Duodenal mucosa (tissue), 2 donors: ENCODE data around the gene DMD.

Source experiments
- H3K27ac ChIP-seq: one replicate; pipeline ENCODE4 v1.7.0; 2013; ENCODE audit warnings: low read depth, low read length
- H3K27me3 ChIP-seq, 2 donors: one replicate each; pipeline ENCODE4 v1.7.0; 2013; ENCODE audit warnings: low read length in 2 of 2, control low read depth in 1 of 2; ENCODE audit not compliant: insufficient read depth in 2 of 2, control insufficient read depth in 1 of 2
- H3K36me3 ChIP-seq, 2 donors: one replicate each; pipeline ENCODE4 v1.7.0; 2013; ENCODE audit warnings: low read length in 2 of 2, control low read depth in 1 of 2; ENCODE audit not compliant: insufficient read depth in 2 of 2, control insufficient read depth in 1 of 2
- H3K4me1 ChIP-seq, 2 donors: one replicate each; pipeline ENCODE4 v1.7.0; 2013; ENCODE audit warnings: low read length in 2 of 2, control low read depth in 1 of 2; ENCODE audit not compliant: insufficient read depth in 2 of 2, control insufficient read depth in 1 of 2
- H3K4me3 ChIP-seq, 2 donors: one replicate each; pipeline ENCODE4 v1.7.0; 2013; ENCODE audit warnings: low read length in 2 of 2, low read depth in 1 of 2
- H3K9ac ChIP-seq, 2 donors: one replicate each; pipeline ENCODE4 v1.7.0; 2013; ENCODE audit warnings: low read length in 2 of 2, low read depth in 1 of 2
- H3K9me3 ChIP-seq, 2 donors: one replicate each; pipeline ENCODE4 v1.7.0; 2013; ENCODE audit warnings: low read length in 2 of 2, control low read depth in 1 of 2; ENCODE audit not compliant: control insufficient read depth in 1 of 2

Gene DMD

GRCh38 chrX:31580227-31580626 lies 1631.1 kb downstream of the DMD start:
- Histone ChIP-seq H3K27me3 (no peaks in the 10 kb centered on the region), H3K36me3 (no peaks in the 10 kb centered on the region), H3K4me3 (no peak overlapping the region), H3K27ac (no peak overlapping the region), H3K4me1 (no peaks in the 10 kb centered on the region), H3K9ac (no peak overlapping the region), H3K9me3 (no peaks in the 10 kb centered on the region)

GRCh38 chrX:31572360-31572759 lies 1639.0 kb downstream of the DMD start:
- Histone ChIP-seq H3K27ac (no peak overlapping the region), H3K9me3 (no peaks in the 10 kb centered on the region), H3K9ac (no peak overlapping the region), H3K4me1 (no peaks in the 10 kb centered on the region), H3K27me3 (no peaks in the 10 kb centered on the region), H3K4me3 (no peak overlapping the region), H3K36me3 (no peaks in the 10 kb centered on the region)

GRCh38 chrX:31570658-31571057 lies 1640.7 kb downstream of the DMD start:
- Histone ChIP-seq H3K4me3 (no peak overlapping the region), H3K27me3 (no peaks in the 10 kb centered on the region), H3K9ac (no peak overlapping the region), H3K36me3 (no peaks in the 10 kb centered on the region), H3K9me3 (no peaks in the 10 kb centered on the region), H3K27ac (no peak overlapping the region), H3K4me1 (no peaks in the 10 kb centered on the region)

GRCh38 chrX:31563792-31564191 lies 1647.6 kb downstream of the DMD start:
- Histone ChIP-seq H3K27ac (no peak overlapping the region), H3K9ac (no peak overlapping the region), H3K4me1 (no peaks in the 10 kb centered on the region), H3K9me3 (no peaks in the 10 kb centered on the region), H3K27me3 (no peaks in the 10 kb centered on the region), H3K4me3 (no peak overlapping the region), H3K36me3 (no peaks in the 10 kb centered on the region)

GRCh38 chrX:31555506-31555905 lies 1655.8 kb downstream of the DMD start:
- no peak overlapping the region for H3K4me3 ChIP-seq
- H3K9ac ChIP-seq: no peak overlapping the region
- no peaks in the 10 kb centered on the region for H3K27me3 ChIP-seq
- no peaks in the 10 kb centered on the region for H3K36me3 ChIP-seq
- H3K9me3 ChIP-seq: no peaks in the 10 kb centered on the region
- no peaks in the 10 kb centered on the region for H3K4me1 ChIP-seq
- no peak overlapping the region for H3K27ac ChIP-seq

- no peaks in the 10 kb centered on the region for H3K27me3 ChIP-seq
- H3K27ac ChIP-seq: no peak overlapping the region
- no peaks in the 10 kb centered on the region for H3K4me1 ChIP-seq
- no peaks in the 10 kb centered on the region for H3K9me3 ChIP-seq
- no peaks in the 10 kb centered on the region for H3K36me3 ChIP-seq
- no peak overlapping the region for H3K4me3 ChIP-seq
- H3K9ac ChIP-seq: no peak overlapping the region
Measured at GRCh38 chrX:31551913-31552312, 1659.4 kb downstream of the DMD start.

- Histone ChIP-seq H3K36me3 (no peaks in the 10 kb centered on the region), H3K9me3 (no peaks in the 10 kb centered on the region), H3K4me1 (no peaks in the 10 kb centered on the region), H3K27ac (no peak overlapping the region), H3K4me3 (no peak overlapping the region), H3K27me3 (no peaks in the 10 kb centered on the region), H3K9ac (no peak overlapping the region)
Measured at GRCh38 chrX:31550158-31550557, 1661.2 kb downstream of the DMD start.

GRCh38 chrX:31547816-31548215 lies 1663.5 kb downstream of the DMD start:
- no peaks in the 10 kb centered on the region for H3K27me3 ChIP-seq
- H3K9ac ChIP-seq: no peak overlapping the region
- H3K36me3 ChIP-seq: no peaks in the 10 kb centered on the region
- H3K4me1 ChIP-seq: no peaks in the 10 kb centered on the region
- H3K9me3 ChIP-seq: no peaks in the 10 kb centered on the region
- no peak overlapping the region for H3K4me3 ChIP-seq
- H3K27ac ChIP-seq: no peak overlapping the region

GRCh38 chrX:31547416-31547815 lies 1663.9 kb downstream of the DMD start:
- Histone ChIP-seq H3K9ac (no peak overlapping the region), H3K27ac (no peak overlapping the region), H3K4me3 (no peak overlapping the region), H3K27me3 (no peaks in the 10 kb centered on the region), H3K9me3 (no peaks in the 10 kb centered on the region), H3K4me1 (no peaks in the 10 kb centered on the region), H3K36me3 (no peaks in the 10 kb centered on the region)

- H3K9ac ChIP-seq: no peak overlapping the region
- H3K4me1 ChIP-seq: no peaks in the 10 kb centered on the region
- no peak overlapping the region for H3K4me3 ChIP-seq
- H3K27me3 ChIP-seq: no peaks in the 10 kb centered on the region
- no peak overlapping the region for H3K27ac ChIP-seq
- no peaks in the 10 kb centered on the region for H3K36me3 ChIP-seq
- no peaks in the 10 kb centered on the region for H3K9me3 ChIP-seq
Measured at GRCh38 chrX:31546126-31546525, 1665.2 kb downstream of the DMD start.

GRCh38 chrX:31545726-31546125 lies 1665.6 kb downstream of the DMD start:
- no peaks in the 10 kb centered on the region for H3K9me3 ChIP-seq
- H3K4me1 ChIP-seq: no peaks in the 10 kb centered on the region
- no peak overlapping the region for H3K9ac ChIP-seq
- H3K4me3 ChIP-seq: no peak overlapping the region
- H3K36me3 ChIP-seq: no peaks in the 10 kb centered on the region
- H3K27ac ChIP-seq: no peak overlapping the region
- H3K27me3 ChIP-seq: no peaks in the 10 kb centered on the region
